ENCODE measurements around the gene MYO15A.

Gene MYO15A

DNA sequence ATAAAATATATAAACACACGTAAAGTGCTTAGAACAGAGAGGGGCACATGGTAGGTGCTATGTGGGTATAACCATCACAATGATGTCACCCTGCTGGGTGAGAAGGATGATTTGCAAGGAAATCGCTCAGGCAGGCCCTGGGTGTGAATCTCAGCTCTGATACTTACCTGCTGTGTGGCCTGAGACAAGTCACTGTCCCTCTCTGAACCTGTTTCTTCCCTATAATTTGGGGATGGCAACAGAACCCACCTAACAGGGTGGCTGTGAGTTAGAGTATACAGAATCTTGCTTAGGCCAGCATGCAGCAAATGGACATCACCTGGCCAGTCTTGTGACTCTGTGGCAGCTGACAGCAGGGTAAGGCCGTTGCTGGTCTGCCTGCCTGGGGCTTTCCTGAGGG is 38.4 kb downstream of the MYO15A start:
- TF ChIP-seq, protein P1, sequence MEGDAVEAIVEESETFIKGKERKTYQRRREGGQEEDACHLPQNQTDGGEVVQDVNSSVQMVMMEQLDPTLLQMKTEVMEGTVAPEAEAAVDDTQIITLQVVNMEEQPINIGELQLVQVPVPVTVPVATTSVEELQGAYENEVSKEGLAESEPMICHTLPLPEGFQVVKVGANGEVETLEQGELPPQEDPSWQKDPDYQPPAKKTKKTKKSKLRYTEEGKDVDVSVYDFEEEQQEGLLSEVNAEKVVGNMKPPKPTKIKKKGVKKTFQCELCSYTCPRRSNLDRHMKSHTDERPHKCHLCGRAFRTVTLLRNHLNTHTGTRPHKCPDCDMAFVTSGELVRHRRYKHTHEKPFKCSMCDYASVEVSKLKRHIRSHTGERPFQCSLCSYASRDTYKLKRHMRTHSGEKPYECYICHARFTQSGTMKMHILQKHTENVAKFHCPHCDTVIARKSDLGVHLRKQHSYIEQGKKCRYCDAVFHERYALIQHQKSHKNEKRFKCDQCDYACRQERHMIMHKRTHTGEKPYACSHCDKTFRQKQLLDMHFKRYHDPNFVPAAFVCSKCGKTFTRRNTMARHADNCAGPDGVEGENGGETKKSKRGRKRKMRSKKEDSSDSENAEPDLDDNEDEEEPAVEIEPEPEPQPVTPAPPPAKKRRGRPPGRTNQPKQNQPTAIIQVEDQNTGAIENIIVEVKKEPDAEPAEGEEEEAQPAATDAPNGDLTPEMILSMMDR (IDR thresholded peaks at IDR 0.05; ENCODE audit: borderline replicate concordance, control extremely low read depth, extremely low read depth, insufficient read depth, missing control alignments) = no peak
- DNase-seq (ENCODE audit: low spot score) = no peak
- in situ Hi-C loops (cut with MboI; ENCODE audit: low sequenced_read_pairs, unreplicated experiment) = no loop called here

DNA sequence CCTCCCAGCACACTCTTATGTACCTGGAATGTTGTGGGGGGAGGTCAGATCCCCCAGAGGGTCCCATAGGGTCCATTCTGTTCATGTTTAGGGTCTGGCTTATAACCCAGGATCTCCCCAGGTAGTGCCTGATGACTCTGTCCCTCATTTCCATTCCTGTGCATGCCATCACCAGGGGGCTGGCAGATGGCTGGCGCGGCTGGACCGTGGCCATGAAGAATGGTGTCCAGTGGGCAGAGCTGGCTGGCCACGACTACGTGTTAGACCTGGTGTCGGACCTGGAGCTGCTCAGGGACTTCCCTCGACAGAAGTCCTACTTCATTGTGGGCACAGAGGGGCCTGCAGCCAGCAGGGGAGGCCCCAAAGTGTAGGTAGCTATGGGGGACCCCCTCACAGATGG is 40.0 kb downstream of the MYO15A start:
- no peak for DNase-seq (ENCODE audit: low spot score)
- in situ Hi-C loops (cut with MboI; ENCODE audit: low sequenced_read_pairs, unreplicated experiment) = no loop called here
- TF ChIP-seq, protein P1 (IDR thresholded peaks at IDR 0.05; ENCODE audit: borderline replicate concordance, control extremely low read depth, extremely low read depth, insufficient read depth, missing control alignments) = no peak

DNA sequence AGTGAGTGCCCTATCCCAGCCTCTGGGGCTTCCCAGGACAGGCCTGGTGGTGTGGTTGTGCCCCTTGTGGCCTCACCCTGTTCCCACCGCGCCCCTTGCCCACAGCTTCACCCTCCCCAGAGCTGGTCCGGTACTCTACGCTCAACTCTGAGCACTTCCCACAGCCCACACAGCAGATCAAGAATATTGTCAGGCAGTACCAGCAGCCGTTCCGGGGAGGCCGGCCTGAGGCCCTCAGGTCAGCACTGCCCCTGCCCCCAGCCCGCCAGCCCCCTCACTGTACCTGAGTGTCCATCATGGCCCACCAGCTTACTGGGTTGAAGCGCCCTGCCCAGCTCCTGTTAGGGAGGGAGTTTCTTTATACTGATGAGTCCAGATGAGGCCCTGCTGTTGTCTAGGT is 42.7 kb downstream of the MYO15A start:
- in situ Hi-C loops (cut with MboI; ENCODE audit: low sequenced_read_pairs, unreplicated experiment) = no loop called here
- TF ChIP-seq, protein P1 (IDR thresholded peaks at IDR 0.05; ENCODE audit: borderline replicate concordance, control extremely low read depth, extremely low read depth, insufficient read depth, missing control alignments) = no peak
- DNase-seq (ENCODE audit: low spot score) = no peak

DNA sequence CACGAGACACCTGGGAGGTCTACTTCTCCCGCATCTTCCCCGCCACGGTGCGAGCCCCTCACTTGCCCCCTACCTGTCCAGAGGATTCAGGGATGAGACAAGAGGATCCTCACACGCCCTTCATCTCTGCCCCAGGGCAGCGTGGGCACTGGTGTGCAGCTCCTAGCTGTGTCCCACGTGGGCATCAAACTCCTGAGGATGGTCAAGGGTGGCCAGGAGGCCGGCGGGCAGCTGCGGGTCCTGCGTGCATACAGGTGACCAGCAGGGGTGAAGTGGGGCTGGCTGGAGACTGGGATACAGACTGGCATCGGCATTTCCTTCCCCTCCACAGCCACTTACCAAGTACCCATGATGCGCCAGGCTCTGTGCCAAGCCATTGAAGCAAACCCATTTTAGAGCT is 46.6 kb downstream of the MYO15A start:
- TF ChIP-seq, protein P1 (IDR thresholded peaks at IDR 0.05; ENCODE audit: borderline replicate concordance, control extremely low read depth, extremely low read depth, insufficient read depth, missing control alignments) = no peak
- in situ Hi-C loops (cut with MboI; ENCODE audit: low sequenced_read_pairs, unreplicated experiment) = no loop called here
- DNase-seq (ENCODE audit: low spot score) = no peak

DNA sequence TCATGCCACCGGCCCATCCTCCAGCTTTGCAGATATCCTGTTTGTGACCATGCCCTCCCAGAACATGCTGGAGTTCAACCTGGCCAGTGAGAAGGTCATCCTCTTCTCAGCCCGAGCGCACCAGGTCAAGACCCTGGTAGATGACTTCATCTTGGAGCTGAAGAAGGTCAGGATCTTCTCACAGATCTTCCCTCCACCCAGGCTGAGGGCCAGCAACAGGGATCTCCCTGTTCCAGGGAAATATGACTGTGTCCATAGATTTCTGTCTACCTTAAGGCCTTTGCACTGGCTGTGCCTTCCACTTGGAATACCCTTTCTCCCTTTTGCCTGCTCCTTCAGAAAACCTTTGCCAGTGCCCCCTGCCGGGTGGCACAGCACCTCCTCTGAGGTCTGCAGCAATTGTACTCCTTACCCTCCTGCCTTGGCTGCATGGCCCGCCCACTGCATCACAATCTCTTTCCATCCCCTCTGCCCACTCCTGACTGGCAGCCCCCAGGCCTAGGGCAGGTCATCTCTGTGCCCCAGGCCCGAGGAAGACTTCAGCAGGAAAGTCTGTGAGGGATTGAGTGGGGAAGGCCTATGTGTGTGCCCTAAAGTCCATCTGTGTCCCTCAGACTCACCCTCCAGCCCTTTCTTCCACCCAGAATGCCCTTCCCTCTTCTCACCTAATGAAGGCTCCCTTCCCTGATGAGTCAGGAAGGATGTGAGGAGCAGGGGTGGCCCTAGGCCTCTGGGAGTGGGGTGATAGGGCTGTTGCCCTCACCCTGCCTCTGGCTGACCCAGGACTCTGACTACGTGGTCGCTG is 47.8 kb downstream of the MYO15A start:
- in situ Hi-C loops (cut with MboI; ENCODE audit: low sequenced_read_pairs, unreplicated experiment) = no loop called here
- no peak for DNase-seq (ENCODE audit: low spot score)

DNA sequence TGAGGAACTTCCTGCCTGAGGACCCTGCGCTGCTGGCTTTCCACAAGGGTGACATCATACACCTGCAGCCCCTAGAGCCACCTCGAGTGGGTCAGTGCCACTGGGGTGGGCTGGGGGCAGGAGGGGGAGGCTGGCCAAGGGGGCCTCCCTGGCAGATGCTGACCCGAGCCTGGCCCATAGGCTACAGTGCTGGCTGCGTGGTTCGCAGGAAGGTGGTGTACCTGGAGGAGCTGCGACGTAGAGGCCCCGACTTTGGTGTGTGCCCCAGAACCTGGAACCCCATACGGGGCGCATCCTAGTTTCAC is 48.4 kb downstream of the MYO15A start:
- in situ Hi-C loops (cut with MboI; ENCODE audit: low sequenced_read_pairs, unreplicated experiment) = no loop called here
- DNase-seq (ENCODE audit: low spot score) = no peak
- TF ChIP-seq, protein P1 (IDR thresholded peaks at IDR 0.05; ENCODE audit: borderline replicate concordance, control extremely low read depth, extremely low read depth, insufficient read depth, missing control alignments) = no peak

More for the DNA sequence above, 47.8 kb downstream of the MYO15A start:
- TF ChIP-seq, protein P1 (IDR thresholded peaks at IDR 0.05; ENCODE audit: borderline replicate concordance, control extremely low read depth, extremely low read depth, insufficient read depth, missing control alignments) = no peak
